ENCODE data around the gene IL1RAPL2.
"Not testable (repeated sequence)": the region's sequence is repeated elsewhere in the genome, so short reads cannot be mapped to it uniquely, and the experiment has no call there.

Gene IL1RAPL2

DNA sequence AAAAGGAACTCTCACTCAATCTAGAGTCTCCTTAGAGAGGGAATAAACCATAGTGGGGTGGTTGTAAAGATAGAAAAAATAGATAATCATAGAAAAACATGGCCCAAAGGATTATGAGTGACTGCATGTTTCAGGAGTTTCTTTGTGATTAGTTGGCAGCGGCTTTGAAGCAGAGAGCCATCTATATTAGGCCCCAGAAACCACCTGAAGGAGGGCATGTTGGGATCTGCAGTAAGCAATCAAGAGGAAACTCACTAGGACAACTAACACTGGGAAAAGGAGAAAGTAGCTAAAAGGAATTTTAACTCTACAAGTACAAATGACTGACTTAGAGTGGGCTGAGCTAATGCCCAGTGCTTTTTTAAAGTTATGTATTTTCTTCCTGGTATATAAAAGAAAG is 987.1 kb downstream of the IL1RAPL2 start:
- no peak for DNase-seq (ENCODE audit: low read depth in 1 of 2, low spot score in 1 of 2)

DNA sequence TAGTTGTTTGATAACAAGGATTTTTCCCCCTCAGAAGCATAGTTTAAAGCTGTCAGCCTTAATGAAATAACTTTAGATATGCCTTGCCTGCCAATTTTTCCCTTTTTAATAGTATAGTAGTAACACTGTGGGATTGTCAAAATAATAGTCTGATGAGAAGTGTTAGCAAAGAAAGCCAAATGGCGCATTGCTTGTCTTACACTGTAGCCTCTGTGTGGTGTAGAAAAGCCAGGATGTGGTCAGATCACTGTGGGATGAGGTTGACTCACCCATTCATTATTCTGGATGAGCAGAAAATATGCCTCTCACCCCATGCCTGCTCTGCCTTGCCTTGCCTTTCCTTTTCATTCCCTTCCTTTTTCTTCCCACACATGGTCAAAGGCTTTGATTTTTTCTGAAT is 998.5 kb downstream of the IL1RAPL2 start:
- DNase-seq (ENCODE audit: low read depth in 1 of 2, low spot score in 1 of 2) = no peak

DNA sequence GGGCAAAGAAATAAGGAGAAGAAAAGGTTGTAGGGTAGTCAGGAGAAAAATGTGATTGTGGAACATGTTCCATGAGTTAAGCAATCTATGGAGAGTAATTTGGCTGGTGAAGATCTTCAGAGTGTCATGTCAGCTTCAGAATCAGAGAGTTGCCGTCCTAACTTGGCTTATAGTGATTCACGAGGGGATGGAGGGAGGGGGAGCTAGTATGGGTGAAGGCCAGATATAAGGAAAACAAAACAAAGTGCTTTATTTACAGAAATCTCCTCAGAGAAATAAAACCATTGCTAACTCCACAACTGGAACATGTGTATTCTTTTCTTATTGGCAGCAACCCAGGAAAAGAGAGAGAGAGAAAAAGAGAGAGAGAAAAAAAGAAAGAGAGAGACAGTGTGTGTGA is 999.9 kb downstream of the IL1RAPL2 start:
- DNase-seq (ENCODE audit: low read depth in 1 of 2, low spot score in 1 of 2) = no peak

- DNase-seq (ENCODE audit: low read depth in 1 of 2, low spot score in 1 of 2) = no peak
These were observed 1001.1 kb downstream of the IL1RAPL2 start for GRCh38 chrX:105567082-105567481.

DNA sequence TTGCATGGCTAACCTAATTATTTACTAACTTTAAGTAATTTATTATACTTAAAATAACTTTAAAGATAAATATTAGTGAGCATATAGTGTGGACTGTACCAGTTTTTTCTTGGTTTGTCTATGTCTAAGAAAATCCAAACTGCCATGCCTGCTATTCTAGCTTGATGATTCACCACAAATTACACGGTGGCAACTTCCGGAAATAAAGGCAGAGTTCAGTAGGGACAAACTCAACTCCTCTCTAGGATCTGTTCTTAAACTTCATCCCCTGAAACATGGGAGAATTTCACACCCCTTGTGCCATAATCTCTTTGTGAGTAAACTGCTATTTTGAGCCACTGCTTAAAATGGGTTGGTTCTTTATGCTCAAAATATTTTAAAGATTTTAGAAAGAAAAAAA is 1042.7 kb downstream of the IL1RAPL2 start:
- no peak for DNase-seq (ENCODE audit: low read depth in 1 of 2, low spot score in 1 of 2)

DNA sequence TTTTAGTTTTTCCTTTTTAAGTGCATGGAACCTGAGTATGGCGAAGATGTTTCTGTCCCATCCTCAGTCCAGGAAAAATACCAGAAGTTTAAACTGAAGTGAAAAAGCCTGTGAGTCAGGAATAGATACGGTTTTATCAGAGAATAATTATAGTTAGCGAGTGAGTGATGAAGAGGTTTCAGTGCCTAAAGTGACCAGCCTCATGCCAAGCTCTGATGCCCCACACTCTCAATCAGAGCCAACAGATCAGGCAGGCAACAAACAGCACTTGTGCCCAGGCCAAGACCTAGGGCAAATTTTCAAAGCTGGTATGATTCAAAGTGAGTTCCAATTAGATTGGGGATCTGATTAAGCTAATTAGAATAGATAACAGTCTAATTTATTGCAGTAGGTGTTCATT is 1043.5 kb downstream of the IL1RAPL2 start:
- no peak for DNase-seq (ENCODE audit: low read depth in 1 of 2, low spot score in 1 of 2)

DNA sequence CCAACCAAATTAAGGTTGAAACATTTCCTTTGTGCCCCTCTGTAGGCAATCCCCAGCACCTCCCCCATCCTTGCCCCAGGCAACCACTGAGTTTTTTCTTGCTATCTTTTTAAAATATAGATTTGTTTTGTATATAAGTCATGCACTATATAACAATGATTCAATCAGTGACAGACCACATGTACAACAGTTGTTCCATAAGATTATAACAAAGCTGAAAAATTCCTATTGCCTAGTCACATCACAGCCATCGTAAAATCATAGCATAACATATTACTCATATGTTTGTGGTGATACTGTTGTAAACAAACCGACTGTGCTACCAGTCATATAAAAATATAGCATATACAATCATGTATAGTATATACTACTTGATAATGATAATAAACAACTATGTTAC is 1044.4 kb downstream of the IL1RAPL2 start:
- DNase-seq (ENCODE audit: low read depth in 1 of 2, low spot score in 1 of 2) = no peak

- no peak for DNase-seq (ENCODE audit: low read depth in 1 of 2, low spot score in 1 of 2)
These were observed 1052.5 kb downstream of the IL1RAPL2 start for GRCh38 chrX:105618393-105619101.

DNA sequence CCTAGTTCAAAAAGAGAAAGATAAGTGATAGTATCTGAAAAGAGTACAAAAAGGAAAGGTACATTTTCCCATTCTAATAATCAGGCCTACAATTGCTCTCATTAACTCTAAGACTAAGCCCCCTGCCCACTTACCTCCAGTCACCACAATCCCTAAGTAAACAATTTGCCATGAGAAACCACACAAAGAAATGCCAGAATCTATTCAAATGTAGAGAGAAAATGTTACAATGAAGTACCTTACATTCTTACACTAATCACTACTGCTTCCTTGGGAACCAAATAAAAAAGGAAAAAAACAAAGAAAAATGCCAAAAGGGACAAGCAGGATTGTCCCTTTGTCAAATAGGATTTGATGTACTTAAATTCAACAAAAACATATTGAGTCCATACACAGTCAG is 1068.2 kb downstream of the IL1RAPL2 start:
- no peak for DNase-seq (ENCODE audit: low read depth in 1 of 2, low spot score in 1 of 2)

GRCh38 chrX:105635794-105636193 is 1069.8 kb downstream of the IL1RAPL2 start:
- no peak for DNase-seq (ENCODE audit: low read depth in 1 of 2, low spot score in 1 of 2)

GRCh38 chrX:105636667-105637066 is 1070.7 kb downstream of the IL1RAPL2 start:
- DNase-seq (ENCODE audit: low read depth in 1 of 2, low spot score in 1 of 2) = no peak

- DNase-seq (ENCODE audit: low read depth in 1 of 2, low spot score in 1 of 2) = no peak
These were observed 1079.8 kb downstream of the IL1RAPL2 start for GRCh38 chrX:105645667-105646357.

DNA sequence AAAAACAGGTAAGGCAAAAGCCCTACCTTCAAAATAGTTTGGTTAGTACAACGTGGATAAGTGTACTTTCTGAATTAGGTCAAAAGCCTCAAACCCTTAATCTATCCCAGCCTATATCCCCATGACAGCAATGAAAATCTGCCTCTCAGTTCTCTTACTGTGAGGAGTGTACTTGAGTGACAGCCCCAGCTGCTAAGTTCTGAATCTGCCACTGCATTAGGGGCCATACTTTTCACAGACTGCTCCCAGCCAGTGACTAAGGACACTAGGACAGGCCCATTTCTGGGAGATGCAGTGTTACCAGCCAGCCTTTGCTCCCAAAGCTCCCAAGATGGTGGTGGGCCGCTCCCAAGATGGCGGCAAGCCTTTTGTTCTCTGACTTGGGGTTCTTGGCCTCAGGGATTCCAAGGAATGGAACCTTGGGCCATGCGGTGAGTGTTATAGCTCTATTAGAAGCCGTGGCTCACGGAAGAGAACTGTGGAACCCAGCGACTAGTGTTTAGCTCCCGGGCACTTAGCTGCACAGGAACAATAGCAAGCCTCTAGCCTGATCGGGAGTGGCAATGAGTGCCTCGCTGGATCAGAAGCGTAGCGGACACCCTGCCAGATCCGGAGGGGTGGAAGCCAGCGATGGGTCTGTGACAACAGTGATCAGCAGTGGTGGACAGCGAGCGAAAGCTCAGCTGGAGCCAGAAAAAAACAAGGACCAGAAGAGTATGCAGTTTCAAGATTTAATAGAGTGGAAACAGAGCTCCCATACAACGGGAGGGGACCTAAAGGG is 1080.8 kb downstream of the IL1RAPL2 start:
- DNase-seq (ENCODE audit: low read depth in 1 of 2, low spot score in 1 of 2) = no peak

GRCh38 chrX:105647749-105648148 is 1081.8 kb downstream of the IL1RAPL2 start:
- no peak for DNase-seq (ENCODE audit: low read depth in 1 of 2, low spot score in 1 of 2)

GRCh38 chrX:105648732-105649131 is 1082.7 kb downstream of the IL1RAPL2 start:
- DNase-seq (ENCODE audit: low read depth in 1 of 2, low spot score in 1 of 2) = no peak

- DNase-seq (ENCODE audit: low read depth in 1 of 2, low spot score in 1 of 2) = no peak
These were observed 1084.6 kb downstream of the IL1RAPL2 start for GRCh38 chrX:105650577-105650976.

DNA sequence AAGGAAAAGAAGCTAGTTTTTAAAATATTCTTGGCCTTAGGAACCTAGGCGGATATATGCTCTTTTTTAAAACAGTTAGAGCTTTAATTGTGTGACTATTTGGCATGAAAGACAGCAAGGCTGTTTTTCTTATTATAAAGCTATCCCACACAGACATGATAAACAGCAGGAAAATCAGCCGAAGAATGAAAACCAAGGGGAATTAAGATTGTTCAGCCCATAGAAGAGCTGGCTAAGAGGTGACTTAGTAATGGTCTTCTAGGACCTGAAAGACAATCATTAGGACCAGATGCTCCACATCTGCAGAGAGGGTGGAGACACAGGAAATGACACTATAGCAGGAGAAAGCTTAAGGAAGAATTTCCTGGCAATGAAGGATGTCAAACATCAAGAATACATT is 1085.0 kb downstream of the IL1RAPL2 start:
- no peak for DNase-seq (ENCODE audit: low read depth in 1 of 2, low spot score in 1 of 2)

- DNase-seq (ENCODE audit: low read depth in 1 of 2, low spot score in 1 of 2) = no peak
These were observed 1087.9 kb downstream of the IL1RAPL2 start for GRCh38 chrX:105653891-105654290.

- DNase-seq (ENCODE audit: low read depth in 1 of 2, low spot score in 1 of 2) = no peak
These were observed 1092.1 kb downstream of the IL1RAPL2 start for GRCh38 chrX:105658136-105658535.

DNA sequence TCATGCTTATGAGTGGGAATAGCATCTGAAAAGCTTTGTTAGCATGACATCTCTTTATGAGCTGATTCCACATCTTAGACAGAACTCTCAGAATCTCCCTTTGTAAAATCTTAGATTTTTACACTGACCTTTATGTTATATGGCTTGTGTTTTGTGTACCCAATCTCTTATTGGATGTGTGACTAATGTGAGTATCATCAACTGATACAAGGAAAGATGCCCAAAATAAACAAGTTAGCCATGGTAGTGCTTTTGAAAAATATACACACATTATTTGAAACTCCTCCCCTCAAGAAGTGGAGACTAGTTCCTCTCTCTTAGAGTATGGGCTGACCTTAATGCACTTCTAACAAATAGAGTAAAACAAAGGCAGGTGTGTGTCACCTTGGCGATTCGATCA is 1096.2 kb downstream of the IL1RAPL2 start:
- DNase-seq (ENCODE audit: low read depth in 1 of 2, low spot score in 1 of 2) = no peak

- DNase-seq (ENCODE audit: low read depth in 1 of 2, low spot score in 1 of 2) = no peak
These were observed 1098.2 kb downstream of the IL1RAPL2 start for GRCh38 chrX:105664243-105664642.

- not testable (repeated sequence) for DNase-seq (ENCODE audit: low read depth in 1 of 2, low spot score in 1 of 2)
These were observed 1118.3 kb downstream of the IL1RAPL2 start for GRCh38 chrX:105684288-105684687.

All from stimulated activated CD4-positive, alpha-beta T cell treated with anti-CD3 and anti-CD28 coated beads, Interleukin-15, amount 100 ng/mL, for 1 hour (primary cell).